Fibroblast of skin of scalp (primary cell): ENCODE measurements around the gene CNPY3.
A peak's percentile ranks its signal among the peaks of the same experiment; 100 is the strongest.
"Not testable (repeated sequence)": the region's sequence is repeated elsewhere in the genome, so short reads cannot be mapped to it uniquely, and the experiment has no call there.

Experiments used
- DNase-seq: peaks from one replicate; pipeline ENCODE4 v3.0.0-alpha.2; 2013

CNPY3 gene

DNA sequence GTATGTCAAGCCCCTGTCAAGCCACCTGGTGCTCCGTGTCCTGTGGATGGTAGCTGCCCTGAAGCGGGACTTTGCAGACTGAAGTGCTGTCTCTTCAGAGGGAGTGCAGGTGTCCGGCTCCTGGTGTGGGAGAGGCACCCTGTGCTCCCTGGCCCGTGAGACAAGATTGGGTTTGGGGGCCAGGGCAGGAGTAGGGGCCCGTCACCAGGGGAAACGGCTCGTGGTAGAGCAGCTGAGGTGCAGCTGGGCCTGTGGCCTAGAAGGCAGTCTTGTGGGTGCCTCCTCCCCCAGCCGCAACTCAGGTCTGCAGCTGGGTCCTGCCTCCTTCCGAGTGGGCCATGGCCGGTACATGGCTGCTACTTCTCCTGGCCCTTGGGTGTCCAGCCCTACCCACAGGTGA, 13.5 kb upstream of the CNPY3 start, which contains the start of gene PTCRA:
Gene PTCRA, plus strand, starts transcription at position 322 of the 400 bp plus-strand sequence. Its CDS starts 17 bp downstream, at position 339.
- no peak for DNase-seq

DNA sequence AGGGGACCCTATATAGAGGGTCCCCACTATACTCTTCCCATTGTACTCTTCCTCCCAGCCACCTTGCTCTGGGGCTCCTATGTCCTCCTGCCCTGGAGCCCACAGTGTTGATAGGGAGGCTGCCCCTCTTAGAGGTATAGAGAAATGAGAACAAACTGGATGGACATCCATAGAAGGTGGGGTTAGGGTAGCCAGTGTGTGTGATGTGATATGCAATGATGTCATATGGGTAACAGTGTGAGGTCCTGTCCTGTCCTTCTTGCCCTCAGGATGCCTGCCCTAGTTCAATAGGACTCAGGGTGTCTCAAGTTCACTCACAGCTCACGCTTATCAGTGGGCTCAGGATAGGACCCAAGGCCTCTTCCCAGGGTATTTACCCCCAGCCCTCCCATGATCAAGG, 13.0 kb upstream of the CNPY3 start:
- DNase-seq: no peak

DNA sequence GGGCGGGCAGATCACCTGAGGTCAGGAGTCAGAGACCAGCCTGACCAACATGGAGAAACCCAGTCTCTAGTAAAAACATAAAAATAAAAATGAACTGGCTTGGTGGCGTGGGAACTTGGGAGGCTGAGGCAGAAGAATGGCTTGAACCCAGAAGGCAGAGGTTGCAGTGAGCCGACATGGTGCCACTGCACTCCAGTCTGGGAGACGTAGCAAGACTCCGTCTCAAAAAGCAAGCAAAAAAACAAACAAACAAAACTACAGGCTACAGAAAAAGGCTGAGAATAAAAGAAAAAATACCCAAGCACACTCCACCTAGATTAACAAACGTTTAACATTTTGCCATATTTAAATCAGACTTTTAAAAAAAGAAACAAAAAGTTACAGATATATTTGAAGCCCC, 7.5 kb upstream of the CNPY3 start:
- DNase-seq: no peak

DNA sequence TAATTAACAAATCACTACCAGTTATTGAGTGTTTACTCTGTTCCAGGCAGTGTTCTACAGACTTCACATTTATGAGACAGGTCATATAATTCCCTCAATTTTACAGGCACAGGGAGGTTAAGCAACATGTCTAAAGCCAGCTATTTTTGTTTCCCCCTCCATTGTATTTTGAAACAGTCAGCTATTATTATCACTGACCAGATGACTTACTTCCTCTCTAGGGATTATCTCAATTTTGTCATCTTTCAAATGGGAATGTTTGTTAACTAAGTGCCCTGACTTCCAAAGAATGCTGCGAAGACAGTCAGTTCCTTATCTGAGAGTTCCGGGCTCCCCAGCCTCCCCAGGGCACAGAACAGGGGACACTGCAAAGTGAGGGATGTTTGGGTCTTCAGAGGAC, 5.6 kb upstream of the CNPY3 start:
- DNase-seq: no peak

DNA sequence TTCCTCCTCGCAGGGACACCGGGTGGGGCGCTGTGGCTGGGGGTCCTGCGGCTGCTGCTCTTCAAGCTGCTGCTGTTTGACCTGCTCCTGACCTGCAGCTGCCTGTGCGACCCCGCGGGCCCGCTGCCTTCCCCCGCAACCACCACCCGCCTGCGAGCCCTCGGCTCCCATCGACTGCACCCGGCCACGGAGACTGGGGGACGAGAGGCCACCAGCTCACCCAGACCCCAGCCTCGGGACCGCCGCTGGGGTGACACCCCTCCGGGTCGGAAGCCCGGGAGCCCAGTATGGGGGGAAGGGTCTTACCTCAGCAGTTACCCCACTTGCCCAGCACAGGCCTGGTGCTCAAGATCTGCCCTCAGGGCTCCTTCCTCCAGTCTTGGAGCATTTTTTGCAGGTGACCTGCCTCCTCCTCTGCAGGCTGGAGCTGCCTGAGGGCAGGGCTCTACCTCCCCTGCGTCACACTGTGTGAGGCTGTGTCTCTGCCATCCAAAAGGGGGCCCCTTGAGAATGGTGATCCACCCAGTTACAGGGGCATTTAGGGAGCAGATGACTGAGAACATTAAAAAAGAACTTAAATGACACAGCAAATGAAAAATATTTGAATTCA, 3.9 kb upstream of the CNPY3 start:
- no peak for DNase-seq

DNA sequence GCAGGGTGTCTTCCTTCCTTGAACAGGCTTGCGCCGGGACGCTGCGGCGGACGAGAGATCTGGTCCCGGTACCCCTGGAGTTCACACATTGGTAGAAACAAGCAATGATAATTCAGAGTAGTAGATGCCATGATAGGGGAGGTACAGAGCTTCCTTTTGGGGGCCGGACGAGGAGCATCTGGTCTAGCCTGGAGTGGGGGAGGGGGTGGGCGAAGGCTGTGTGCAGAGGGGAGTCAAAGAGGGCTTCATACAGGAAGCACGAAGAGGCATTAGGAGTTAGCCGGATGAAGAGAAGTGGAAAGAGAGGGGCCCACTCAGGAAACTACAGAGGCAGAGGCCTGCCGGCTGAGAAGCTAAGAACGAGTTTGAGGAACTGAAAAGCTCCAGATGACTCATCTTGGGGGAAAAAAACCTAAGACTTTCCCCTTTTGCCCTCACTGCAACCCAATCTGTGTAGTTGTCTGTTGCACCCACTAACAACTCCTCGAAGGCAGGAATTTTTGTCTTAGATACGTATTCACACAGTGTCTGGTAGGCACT, 611 bp downstream of the CNPY3 start:
- DNase-seq: peak; percentile 63

DNA sequence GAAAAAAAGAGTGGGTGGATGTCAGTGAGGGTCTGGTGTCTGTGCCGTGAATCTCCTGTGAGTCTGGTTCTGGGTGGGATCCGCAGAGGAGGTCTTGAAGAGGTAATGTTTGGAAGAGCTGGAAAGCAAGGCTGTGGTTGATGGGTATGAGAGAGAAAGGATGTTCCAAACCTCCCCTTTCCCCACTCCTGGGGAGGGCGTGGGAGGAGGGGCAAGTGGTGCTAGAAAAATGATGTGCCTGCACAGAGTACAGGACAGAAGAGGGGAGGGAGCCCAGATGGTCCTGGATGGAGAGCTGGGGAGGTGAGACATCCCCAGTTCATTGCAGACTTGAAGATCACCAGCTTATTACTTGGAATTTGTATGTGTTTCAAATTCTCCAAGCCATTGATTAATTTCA, 3.1 kb downstream of the CNPY3 start:
- DNase-seq: no peak

DNA sequence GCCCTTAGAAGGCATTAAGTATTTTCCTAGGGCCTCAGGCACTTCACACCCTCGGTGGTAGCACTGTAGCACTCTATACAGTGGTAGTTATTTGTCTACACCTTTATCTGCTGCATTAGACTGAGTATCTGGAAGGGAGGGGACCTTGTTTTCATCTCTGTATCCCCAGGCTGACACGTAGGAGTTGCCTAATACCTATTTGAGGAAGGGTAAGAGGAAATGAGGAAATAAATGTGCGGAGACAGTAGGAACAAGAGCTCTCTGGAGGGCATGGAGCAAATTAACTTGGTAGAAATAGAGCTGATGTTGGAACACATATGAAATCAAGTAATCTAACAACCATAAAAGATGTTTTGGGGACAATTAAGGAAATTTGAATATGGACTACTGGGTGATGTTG, 3.9 kb downstream of the CNPY3 start:
- no peak for DNase-seq

DNA sequence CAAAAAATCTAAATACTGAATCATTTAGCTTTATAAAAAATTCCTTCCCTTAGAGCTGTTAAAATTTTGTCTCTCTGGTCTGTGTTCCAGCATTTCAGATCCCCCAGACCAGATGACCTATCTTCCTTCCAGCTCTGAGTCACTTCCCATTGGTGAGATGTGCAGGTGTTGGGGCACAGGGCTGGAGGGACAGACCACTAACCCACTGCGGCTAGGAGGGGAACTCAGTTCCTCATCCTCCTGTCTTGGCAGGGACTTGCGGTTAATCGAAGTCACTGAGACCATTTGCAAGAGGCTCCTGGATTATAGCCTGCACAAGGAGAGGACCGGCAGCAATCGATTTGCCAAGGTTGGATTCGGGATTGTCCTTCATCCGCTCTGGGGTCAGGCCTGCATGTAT, 6.0 kb downstream of the CNPY3 start:
- DNase-seq: no peak

DNA sequence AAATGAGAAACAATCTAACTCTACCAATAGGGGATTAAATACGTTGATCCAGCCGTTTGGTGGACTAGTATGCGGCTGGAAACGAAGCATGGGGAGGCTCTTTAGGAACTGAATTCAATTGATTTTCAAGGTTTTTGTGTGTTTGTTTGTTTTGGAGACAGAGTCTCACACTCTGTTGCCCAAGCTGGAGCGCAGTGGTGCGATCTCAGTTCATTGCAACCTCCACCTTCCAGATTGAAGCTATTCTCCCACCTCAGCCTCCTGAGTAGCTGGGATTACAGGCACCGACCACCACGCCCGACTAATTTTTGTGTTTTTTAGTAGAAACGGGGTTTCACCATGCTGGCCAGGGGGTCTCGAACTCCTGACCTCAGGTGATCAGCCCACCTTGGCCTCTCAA, 7.1 kb downstream of the CNPY3 start:
- DNase-seq: no peak

DNA sequence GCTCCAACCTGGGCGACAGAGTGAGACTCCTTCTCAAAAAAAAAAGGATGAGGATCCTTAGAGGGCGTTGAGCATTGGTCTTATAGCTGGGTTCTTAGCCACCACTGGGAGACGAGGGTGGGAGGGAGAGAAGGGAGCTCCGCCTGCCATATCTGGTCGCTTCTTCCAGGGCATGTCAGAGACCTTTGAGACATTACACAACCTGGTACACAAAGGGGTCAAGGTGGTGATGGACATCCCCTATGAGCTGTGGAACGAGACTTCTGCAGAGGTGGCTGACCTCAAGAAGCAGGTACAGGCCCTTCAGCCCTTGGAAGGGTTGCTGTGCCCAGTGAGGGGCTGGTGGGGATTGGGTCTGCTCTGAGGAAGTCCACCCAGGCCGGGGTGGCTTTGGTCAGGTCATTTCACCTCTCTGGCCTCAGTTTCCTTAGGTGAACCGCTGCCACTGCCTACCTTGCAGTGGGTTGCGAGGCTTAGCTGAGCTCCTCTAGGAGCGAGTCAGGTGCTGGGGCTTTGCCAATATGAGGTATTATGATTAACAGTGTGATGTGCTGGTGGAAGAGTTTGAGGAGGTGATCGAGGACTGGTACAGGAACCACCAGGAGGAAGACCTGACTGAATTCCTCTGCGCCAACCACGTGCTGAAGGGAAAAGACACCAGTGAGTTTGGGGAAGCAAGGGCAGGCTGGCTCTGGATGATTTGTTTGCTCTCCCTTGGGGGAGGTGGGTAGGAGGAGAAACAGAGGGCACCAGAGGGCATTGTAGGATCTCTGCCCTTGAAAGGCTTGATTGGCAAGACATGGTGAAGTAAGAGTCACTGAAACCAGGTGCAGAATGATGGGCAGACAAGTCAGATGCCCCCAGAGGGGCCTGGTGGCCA, 8.5 kb downstream of the CNPY3 start:
- no peak for DNase-seq

DNA sequence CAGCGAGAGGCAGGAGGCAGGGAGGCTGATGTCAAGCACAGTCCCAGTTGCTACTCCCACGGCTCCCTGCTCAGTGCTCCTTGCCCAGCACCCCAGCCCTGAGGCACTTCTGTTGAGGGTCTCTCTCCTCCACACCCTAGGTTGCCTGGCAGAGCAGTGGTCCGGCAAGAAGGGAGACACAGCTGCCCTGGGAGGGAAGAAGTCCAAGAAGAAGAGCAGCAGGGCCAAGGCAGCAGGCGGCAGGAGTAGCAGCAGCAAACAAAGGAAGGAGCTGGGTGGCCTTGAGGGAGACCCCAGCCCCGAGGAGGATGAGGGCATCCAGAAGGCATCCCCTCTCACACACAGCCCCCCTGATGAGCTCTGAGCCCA, 9.1 kb downstream of the CNPY3 start:
- no peak for DNase-seq

DNA sequence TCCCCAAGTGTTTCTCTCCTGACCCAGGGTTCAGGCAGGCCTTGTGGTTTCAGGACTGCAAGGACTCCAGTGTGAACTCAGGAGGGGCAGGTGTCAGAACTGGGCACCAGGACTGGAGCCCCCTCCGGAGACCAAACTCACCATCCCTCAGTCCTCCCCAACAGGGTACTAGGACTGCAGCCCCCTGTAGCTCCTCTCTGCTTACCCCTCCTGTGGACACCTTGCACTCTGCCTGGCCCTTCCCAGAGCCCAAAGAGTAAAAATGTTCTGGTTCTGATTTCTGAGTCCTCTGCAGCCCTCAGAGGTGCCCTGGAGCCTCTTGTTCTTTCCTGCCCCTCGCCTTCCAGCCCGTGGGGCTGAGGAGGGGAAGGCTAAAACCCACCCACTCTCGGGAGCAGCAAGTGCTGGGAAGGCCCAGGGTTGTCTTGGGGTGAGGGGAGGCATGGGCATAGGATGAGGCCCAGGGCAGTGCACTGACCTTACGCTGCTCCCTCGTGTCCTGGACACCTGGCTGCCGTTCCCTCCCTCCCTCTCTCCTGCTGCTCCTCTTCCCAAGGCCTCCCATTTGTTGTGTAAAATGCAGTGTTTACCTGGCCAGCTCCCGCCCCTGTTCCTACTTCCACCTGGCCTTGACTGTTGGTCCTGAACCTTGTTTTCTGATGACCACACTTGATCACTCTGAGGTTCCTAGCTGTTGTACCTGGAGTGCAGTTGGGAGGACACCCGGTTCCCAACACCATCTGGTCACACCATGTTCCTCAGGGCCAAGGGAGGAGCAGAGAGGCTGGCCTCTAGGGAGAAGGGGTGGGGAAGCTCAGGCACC, 9.9 kb downstream of the CNPY3 start:
- DNase-seq: no peak

DNA sequence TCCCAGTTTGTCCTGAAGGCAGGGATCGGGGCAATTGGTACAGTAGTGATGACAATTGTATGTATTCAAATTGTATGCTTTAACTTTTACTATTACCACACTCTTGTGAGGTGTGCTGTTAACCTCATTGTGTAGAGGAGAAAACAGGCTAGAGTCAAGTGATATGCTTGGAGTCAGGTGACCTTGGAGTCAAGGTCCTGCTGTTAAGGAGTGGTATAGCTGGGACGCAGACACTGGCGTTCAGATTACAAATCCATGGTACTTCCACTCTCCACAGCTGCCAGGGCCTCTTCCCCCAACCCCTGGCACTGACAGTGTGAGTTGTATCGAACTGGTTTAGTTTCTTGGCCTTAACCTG, 10.5 kb downstream of the CNPY3 start:
- no peak for DNase-seq

DNA sequence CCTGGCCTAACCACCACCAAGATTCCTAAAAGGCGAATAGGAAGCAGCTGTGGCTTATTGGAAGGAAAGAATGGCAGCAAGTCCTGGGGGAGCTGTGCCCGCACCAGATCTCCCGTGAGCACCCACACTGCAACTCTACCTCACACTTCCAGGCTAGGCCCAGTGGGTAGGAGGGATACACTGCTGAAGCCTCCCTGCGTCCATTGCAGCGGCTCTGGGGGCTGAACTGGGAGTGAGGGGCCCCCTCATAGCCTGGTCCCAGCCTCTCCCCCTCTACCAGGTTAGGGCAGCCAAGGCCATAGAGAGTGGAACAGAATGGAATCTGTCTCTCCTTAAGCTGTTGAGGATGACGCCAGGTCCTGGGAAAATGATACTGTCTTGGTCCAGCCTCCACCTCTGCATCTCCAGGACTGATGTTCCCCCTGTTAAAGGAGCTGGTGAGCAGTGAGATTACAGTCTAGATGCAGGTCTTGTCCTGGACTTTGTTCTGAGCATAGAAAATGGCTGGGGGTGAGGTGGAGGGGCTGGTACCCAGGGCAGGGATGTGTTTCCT, 11.3 kb downstream of the CNPY3 start:
- no peak for DNase-seq

DNA sequence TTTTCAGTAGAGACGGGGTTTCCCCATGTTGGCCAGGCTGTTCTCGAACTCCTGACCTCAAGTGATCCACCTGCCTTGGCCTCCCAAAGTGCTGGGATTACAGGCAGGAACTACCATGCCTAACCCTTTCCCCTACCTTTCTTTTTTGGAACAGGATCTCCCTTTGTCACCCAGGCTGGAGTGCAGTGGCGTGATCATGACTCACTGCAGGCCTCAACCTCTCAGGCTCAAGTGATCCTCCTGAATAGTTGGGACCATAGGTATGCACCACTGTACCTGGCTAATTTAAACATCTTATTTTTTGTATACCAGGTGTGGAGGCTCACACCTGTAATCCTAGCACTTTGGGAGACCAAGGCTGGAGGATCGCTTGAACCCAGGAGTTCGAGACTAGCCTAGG, 12.1 kb downstream of the CNPY3 start:
- DNase-seq: not testable (repeated sequence)

DNA sequence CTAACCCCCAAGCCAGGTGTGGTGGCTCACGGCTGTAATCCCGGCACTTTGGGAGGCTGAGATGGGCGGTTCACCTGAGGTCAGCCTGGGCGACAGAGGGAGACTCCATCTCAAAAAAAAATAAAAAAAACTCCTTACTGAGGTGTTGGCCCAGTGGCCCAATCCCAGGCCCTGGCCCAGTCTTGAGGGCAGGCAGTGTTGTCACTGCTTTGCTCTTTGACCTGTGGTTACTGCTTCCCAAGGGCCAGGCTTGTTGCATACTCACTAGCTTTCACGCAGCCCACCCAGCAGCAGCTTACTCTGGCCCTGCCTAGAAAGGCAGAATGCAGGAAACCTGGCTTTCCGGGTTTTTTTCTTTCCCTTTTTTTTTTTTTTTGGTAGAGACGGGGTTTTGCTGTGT, 13.2 kb downstream of the CNPY3 start:
- DNase-seq: no peak

DNA sequence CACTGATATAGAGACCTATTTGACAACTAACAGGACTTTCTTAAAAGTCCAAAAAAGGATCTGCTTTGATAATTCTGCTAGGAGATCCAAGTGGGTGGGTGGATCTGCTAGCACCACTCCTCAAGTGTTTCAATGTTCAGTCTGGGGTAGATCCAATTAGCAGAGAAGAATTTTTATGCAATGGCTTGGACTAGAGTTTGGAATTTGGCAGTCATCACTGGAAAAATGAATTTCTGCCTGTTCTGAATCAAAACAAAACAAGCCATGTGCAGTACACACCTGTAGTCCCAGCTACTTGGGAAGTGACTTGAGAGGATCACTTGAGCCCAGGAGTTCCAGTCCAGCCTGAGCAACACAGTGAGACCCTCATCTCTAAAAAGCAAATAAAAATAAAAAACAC, 18.7 kb downstream of the CNPY3 start:
- DNase-seq: no peak

DNA sequence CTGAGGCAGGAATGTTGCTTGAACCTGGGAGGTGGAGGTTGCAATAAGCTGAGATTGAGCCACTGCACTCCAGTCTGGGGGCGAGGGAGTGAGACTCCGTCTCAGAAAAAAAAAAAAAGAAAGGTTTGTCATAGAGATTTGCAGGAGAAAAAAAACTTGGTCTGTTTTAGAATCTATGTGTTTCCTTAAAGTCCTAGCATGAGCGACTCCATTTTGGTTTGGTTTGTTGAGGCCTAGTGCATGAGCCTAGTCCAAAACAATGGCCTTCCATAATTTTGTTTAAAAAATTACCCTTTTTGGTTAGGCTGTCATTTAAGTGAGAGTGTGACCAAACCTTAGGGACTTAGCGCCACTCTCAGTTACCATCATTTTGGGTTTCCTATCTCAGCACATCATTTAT, 23.1 kb downstream of the CNPY3 start:
- DNase-seq: no peak

DNA sequence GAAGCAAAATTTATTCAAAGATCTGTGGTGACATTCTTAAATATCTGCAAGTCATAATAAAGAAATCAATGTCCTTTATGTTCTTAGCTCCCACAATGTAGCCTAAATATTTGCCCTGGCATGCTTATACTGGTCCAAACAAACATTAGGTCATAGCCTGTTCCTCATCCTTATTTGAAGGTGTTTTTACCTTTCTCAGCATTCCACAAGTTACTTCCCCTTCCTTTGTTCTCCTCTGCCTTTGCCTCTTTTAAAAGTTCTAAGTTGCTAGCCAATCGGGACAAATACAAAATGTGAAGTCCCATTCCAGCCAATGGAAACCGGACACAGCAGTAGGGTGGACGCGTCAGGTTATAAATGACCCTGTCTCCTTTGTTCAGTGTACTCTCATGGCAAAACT, 25.1 kb downstream of the CNPY3 start:
- not testable (repeated sequence) for DNase-seq

DNA sequence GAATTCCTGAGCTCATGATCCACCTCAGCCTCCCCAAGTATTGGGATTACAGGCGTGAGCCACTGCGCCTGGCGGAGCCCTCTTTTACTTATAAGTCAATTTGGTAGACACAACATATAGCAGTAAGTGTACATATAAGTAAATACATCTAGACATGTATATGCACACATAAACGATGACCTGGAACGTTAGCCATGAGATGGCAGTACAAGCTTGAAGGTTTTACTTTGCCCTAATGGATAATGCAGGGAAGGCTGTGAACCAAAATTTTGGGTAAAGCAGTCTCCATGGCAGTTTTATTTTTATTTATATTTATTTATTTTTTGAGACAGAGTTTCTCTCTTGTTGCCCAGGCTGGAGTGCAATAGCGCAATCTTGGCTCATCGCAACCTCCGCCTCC, 28.8 kb downstream of the CNPY3 start:
- DNase-seq: no peak

DNA sequence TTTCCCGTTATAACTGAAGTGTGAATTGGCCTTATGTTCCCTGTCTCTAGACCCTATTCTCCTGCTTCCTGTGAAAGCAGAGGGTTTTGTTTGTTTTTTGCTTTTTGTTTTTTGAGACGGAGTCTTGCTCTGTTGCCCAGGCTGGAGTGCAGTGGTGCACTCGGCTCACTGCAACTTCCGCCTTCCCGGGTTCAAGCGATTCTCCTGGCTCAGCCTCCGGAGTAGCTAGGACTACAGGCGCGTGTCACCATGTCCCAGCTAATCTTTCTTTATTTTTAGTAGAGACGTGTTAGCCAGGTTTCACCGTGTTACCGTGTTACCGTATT, 30.6 kb downstream of the CNPY3 start:
- no peak for DNase-seq
